Measurements from ENCODE around the gene FAM50B. TPM values are rescaled to one million over a fixed set of nuclear protein-coding genes. Genes with fewer than 3 reads are reported as not detected.

FAM50B gene
- total and polyA plus RNA-seq, 2 experiments from 2014 or later: 4.4 to 4.8 TPM

DNA sequence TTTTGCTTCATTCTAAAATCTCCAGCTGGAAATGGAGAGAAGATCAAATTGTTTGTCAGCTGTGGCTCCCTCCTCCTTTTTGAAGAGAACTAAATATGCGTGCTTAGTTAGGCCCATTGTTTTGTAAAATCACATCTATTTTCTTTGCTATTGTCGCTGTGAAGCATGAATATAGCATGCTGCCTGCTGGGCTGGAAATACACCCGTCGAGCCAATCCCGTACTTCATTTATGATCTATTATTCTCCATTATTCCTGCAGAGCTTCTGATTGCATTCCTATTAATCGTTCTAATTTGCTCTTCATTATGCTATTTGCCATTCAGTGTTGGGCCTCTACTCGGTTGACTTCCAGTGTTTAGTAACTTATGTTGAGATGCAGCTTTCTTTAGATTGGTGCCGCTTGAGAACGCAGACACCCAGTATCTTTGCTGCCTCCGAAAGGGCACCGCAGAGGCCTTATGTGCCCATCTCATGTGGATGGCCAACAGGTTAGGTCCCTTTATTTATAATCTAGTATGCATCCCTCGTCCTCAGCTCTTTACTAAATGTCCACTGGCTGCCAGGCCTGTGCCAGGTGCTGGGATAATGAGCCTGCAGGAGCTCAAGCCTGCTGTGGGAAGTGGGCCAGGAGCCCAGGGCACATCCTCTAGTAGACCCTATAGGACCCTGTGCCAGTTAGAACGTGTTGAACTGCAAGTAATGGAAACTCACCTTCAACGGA is 45.6 kb downstream of the FAM50B start:
- DNase-seq (ENCODE audit: low spot score): peak; percentile 33
- H3K4me2 ChIP-seq: peak overlapping the region; percentile 19
- TF ChIP-seq, protein P1, sequence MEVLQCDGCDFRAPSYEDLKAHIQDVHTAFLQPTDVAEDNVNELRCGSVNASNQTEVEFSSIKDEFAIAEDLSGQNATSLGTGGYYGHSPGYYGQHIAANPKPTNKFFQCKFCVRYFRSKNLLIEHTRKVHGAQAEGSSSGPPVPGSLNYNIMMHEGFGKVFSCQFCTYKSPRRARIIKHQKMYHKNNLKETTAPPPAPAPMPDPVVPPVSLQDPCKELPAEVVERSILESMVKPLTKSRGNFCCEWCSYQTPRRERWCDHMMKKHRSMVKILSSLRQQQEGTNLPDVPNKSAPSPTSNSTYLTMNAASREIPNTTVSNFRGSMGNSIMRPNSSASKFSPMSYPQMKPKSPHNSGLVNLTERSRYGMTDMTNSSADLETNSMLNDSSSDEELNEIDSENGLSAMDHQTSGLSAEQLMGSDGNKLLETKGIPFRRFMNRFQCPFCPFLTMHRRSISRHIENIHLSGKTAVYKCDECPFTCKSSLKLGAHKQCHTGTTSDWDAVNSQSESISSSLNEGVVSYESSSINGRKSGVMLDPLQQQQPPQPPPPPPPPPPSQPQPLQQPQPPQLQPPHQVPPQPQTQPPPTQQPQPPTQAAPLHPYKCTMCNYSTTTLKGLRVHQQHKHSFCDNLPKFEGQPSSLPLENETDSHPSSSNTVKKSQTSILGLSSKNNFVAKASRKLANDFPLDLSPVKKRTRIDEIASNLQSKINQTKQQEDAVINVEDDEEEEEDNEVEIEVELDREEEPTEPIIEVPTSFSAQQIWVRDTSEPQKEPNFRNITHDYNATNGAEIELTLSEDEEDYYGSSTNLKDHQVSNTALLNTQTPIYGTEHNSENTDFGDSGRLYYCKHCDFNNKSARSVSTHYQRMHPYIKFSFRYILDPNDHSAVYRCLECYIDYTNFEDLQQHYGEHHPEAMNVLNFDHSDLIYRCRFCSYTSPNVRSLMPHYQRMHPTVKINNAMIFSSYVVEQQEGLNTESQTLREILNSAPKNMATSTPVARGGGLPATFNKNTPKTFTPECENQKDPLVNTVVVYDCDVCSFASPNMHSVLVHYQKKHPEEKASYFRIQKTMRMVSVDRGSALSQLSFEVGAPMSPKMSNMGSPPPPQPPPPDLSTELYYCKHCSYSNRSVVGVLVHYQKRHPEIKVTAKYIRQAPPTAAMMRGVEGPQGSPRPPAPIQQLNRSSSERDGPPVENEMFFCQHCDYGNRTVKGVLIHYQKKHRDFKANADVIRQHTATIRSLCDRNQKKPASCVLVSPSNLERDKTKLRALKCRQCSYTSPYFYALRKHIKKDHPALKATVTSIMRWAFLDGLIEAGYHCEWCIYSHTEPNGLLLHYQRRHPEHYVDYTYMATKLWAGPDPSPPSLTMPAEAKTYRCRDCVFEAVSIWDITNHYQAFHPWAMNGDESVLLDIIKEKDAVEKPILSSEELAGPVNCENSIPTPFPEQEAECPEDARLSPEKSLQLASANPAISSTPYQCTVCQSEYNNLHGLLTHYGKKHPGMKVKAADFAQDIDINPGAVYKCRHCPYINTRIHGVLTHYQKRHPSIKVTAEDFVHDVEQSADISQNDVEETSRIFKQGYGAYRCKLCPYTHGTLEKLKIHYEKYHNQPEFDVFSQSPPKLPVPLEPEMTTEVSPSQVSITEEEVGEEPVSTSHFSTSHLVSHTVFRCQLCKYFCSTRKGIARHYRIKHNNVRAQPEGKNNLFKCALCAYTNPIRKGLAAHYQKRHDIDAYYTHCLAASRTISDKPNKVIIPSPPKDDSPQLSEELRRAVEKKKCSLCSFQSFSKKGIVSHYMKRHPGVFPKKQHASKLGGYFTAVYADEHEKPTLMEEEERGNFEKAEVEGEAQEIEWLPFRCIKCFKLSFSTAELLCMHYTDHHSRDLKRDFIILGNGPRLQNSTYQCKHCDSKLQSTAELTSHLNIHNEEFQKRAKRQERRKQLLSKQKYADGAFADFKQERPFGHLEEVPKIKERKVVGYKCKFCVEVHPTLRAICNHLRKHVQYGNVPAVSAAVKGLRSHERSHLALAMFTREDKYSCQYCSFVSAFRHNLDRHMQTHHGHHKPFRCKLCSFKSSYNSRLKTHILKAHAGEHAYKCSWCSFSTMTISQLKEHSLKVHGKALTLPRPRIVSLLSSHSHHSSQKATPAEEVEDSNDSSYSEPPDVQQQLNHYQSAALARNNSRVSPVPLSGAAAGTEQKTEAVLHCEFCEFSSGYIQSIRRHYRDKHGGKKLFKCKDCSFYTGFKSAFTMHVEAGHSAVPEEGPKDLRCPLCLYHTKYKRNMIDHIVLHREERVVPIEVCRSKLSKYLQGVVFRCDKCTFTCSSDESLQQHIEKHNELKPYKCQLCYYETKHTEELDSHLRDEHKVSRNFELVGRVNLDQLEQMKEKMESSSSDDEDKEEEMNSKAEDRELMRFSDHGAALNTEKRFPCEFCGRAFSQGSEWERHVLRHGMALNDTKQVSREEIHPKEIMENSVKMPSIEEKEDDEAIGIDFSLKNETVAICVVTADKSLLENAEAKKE (CRISPR knock-in tag; IDR thresholded peaks at IDR 0.05): no peak
- no peak for TF ChIP-seq CTCF (conservative IDR thresholded peaks at IDR 0.05; ENCODE audit: low read depth in 2 of 2)
- TF ChIP-seq ZNF331 (CRISPR knock-in tag; IDR thresholded peaks at IDR 0.05; ENCODE audit: low read depth): no peak
- no peak for TF ChIP-seq EZH2phosphoT487 (IDR thresholded peaks at IDR 0.05; ENCODE audit: unreplicated experiment)
- no peak for TF ChIP-seq ZNF114 (CRISPR knock-in tag; IDR thresholded peaks at IDR 0.05)
- TF ChIP-seq, protein P2, sequence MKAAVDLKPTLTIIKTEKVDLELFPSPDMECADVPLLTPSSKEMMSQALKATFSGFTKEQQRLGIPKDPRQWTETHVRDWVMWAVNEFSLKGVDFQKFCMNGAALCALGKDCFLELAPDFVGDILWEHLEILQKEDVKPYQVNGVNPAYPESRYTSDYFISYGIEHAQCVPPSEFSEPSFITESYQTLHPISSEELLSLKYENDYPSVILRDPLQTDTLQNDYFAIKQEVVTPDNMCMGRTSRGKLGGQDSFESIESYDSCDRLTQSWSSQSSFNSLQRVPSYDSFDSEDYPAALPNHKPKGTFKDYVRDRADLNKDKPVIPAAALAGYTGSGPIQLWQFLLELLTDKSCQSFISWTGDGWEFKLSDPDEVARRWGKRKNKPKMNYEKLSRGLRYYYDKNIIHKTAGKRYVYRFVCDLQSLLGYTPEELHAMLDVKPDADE (IDR thresholded peaks at IDR 0.05): no peak
- no peak for TF ChIP-seq NANOG (IDR thresholded peaks at IDR 0.05; ENCODE audit: borderline replicate concordance)
- TF ChIP-seq REST (IDR thresholded peaks at IDR 0.05; ENCODE audit: unreplicated experiment): no peak
- TF ChIP-seq POLR2AphosphoS5 (IDR thresholded peaks at IDR 0.05; ENCODE audit: low read depth): no peak
- TF ChIP-seq EZH2 (IDR thresholded peaks at IDR 0.05; ENCODE audit: low read depth, unreplicated experiment): no peak
- TF ChIP-seq JUNB (IDR thresholded peaks at IDR 0.05; ENCODE audit: unreplicated experiment): no peak
- no peak for TF ChIP-seq STAT1 (IDR thresholded peaks at IDR 0.05; ENCODE audit: unreplicated experiment)
- TF ChIP-seq CREB1 (CRISPR knock-in tag; IDR thresholded peaks at IDR 0.05; ENCODE audit: low read depth): no peak

More for the DNA sequence above, 45.6 kb downstream of the FAM50B start:
- H3K36me3 Mint-ChIP-seq (ENCODE audit: low read depth): no peaks in the 10 kb centered on the region
- Histone ChIP-seq H3K4me3 (no peak overlapping the region; the same call in 1 of the 2 replicates), H3K27me3 (ENCODE audit: insufficient read depth) (no peaks in the 10 kb centered on the region), H3K9me2 (ENCODE audit: insufficient read depth) (peaks cover 6% of the 10 kb centered on the region; the same call in 1 of the 2 replicates), H3K36me3 (ENCODE audit: insufficient read depth) (no peaks in the 10 kb centered on the region), H4K20me1 (replicated peaks; ENCODE audit: insufficient read depth) (no peaks in the 10 kb centered on the region), H3K4me1 (ENCODE audit: insufficient read depth) (peaks cover 28% of the 10 kb centered on the region), H3F3A (replicated peaks; ENCODE audit: low read depth) (no peaks in the 10 kb centered on the region; the same call in none of the 2 replicates), H3K79me2 (replicated peaks; ENCODE audit: insufficient read depth) (no peaks in the 10 kb centered on the region), H3K27ac (ENCODE audit: low read depth) (no peak overlapping the region), H2AFZ (peak overlapping the region; percentile 11)
- H3K9me3 Mint-ChIP-seq: no peaks in the 10 kb centered on the region; the same call in 2 of the 3 replicates
- H3K4me3 Mint-ChIP-seq: peak overlapping the region; percentile 36
- peak overlapping the region; percentile 17; the same call in 1 of the 2 replicates for H3K27ac Mint-ChIP-seq
- H3K27me3 Mint-ChIP-seq (ENCODE audit: insufficient read depth, low read depth, poor library complexity): peaks cover 12% of the 10 kb centered on the region
- peak; percentile 68 for ATAC-seq
- H3K4me1 Mint-ChIP-seq: peaks cover 36% of the 10 kb centered on the region

Measured in GM23338 (cell line).